SK-N-SH (cell line): ENCODE results near the gene GPM6B. TPM values are rescaled to one million over a fixed set of nuclear protein-coding genes. Genes with fewer than 3 reads are reported as not detected.

Source experiments
- CTCF ChIA-PET: fragments of 300-600, 350-600 bp; formaldehyde crosslinking; extraction: SDS; loops from one replicate; lab custom pipeline; 2021; lab: Yijun Ruan, JAX
- POLR2A ChIA-PET: fragments of 350-600 bp; sonication (Branson Sonifier 250); formaldehyde crosslinking; extraction: SDS; loops from one replicate; lab custom pipeline; 2020; ENCODE audit warnings: antibody characterized with exemption, inconsistent platforms; lab: Yijun Ruan, JAX
- DNase-seq: peaks from one replicate; pipeline ENCODE4 v3.0.0; 2012
- H2AFZ ChIP-seq: fragments of 200-600 bp; sonication (generic); 2 replicates; pipeline ENCODE4 v1.8.1; 2016; ENCODE audit warnings: antibody characterized with exemption, mild to moderate bottlenecking, low read depth
- H3F3A ChIP-seq: fragments of 200-600 bp; sonication (generic); replicated peaks from 2 replicates; pipeline ENCODE3; 2016; ENCODE audit warnings: antibody characterized with exemption, mild to moderate bottlenecking; ENCODE audit not compliant: insufficient read depth
- H3K27ac ChIP-seq, 2 experiments: fragments of 200-500 bp in 1 of 2; fragments of 200-600 bp in 1 of 2; sonication (Bioruptor generic) in 1 of 2; sonication (generic), shearing (Covaris generic) in 1 of 2; 2 replicates each; pipeline versions ENCODE4 v1.5.1 to v1.6.1; 2014 to 2016; ENCODE audit warnings: low read depth in 2 of 2, inconsistent platforms in 1 of 2, low read length in 1 of 2, mild to moderate bottlenecking in 1 of 2, mixed read lengths in 1 of 2
- H3K27me3 ChIP-seq: fragments of 200-600 bp; sonication (generic), shearing (Covaris generic); 2 replicates; pipeline ENCODE4 v1.6.1; 2016; ENCODE audit warnings: mixed run types; ENCODE audit not compliant: insufficient read depth
- H3K36me3 ChIP-seq, 2 experiments: fragments of 200-500 bp in 1 of 2; fragments of 200-600 bp in 1 of 2; sonication (Bioruptor generic) in 1 of 2; sonication (generic) in 1 of 2; replicated peaks in 1 of 2; 2 replicates each; pipeline versions ENCODE3 to v1.5.1; 2014 to 2016; ENCODE audit warnings: low read length in 1 of 2, mild to moderate bottlenecking in 1 of 2; ENCODE audit not compliant: insufficient read depth in 2 of 2, control insufficient read depth in 1 of 2
- H3K4me1 ChIP-seq, 2 experiments: fragments of 200-500 bp in 1 of 2; fragments of 200-600 bp in 1 of 2; sonication (Bioruptor generic) in 1 of 2; sonication (generic), shearing (Covaris generic) in 1 of 2; 2 replicates each; pipeline versions ENCODE4 v1.5.1 to v1.6.1; 2014 to 2016; ENCODE audit warnings: low read depth in 1 of 2, low read length in 1 of 2, mixed run types in 1 of 2; ENCODE audit not compliant: insufficient read depth in 2 of 2, control insufficient read depth in 1 of 2
- H3K4me2 ChIP-seq: fragments of 200-600 bp; sonication (generic), shearing (Covaris generic); 2 replicates; pipeline ENCODE4 v1.6.1; 2017; ENCODE audit warnings: mixed run types
- H3K4me3 ChIP-seq, 2 experiments: fragments of 200-500 bp in 1 of 2; fragments of 200-600 bp in 1 of 2; sonication (Bioruptor generic) in 1 of 2; sonication (generic), shearing (Covaris generic) in 1 of 2; 2 replicates each; pipeline versions ENCODE4 v1.5.1 to v1.8.1; 2014 to 2016; ENCODE audit warnings: low read depth in 2 of 2, inconsistent platforms in 1 of 2, low read length in 1 of 2, mild to moderate bottlenecking in 1 of 2, mixed read lengths in 1 of 2, moderate library complexity in 1 of 2
- H3K79me2 ChIP-seq: fragments of 200-600 bp; sonication (generic); 2 replicates; pipeline ENCODE4 v1.8.1; 2017; ENCODE audit warnings: mild to moderate bottlenecking; ENCODE audit not compliant: insufficient read depth
- H3K9ac ChIP-seq: fragments of 200-600 bp; sonication (generic); 2 replicates; pipeline ENCODE4 v1.6.1; 2017; ENCODE audit warnings: mixed run types
- H3K9me2 ChIP-seq: fragments of 200-600 bp; sonication (generic); 2 replicates; pipeline ENCODE4 v1.6.1; 2017; ENCODE audit warnings: mixed run types
- H3K9me3 ChIP-seq: fragments of 200-600 bp; sonication (generic); 2 replicates; pipeline ENCODE4 v1.6.1; 2017; ENCODE audit warnings: mixed run types, mild to moderate bottlenecking, moderate library complexity
- H4K20me1 ChIP-seq: fragments of 200-600 bp; sonication (generic); 2 replicates; pipeline ENCODE4 v1.6.1; 2017; ENCODE audit warnings: mild to moderate bottlenecking, mixed run types; ENCODE audit not compliant: insufficient read depth
- CHD2 ChIP-seq: fragments of 150-350 bp; IDR thresholded peaks from 2 replicates; pipeline ENCODE4 v1.6.1; 2018; ENCODE audit warnings: low read length; ENCODE audit not compliant: partially characterized antibody
- EZH2phosphoT487 ChIP-seq: fragments of 200-600 bp; sonication (generic); IDR thresholded peaks from 2 replicates; pipeline ENCODE4 v1.6.1; 2017; ENCODE audit warnings: low read depth, mixed run types, mild to moderate bottlenecking, antibody characterized with exemption, moderate library complexity, borderline replicate concordance
- FOSL2 ChIP-seq: IDR thresholded peaks from 2 replicates; pipeline ENCODE4 v1.4.0; 2012; ENCODE audit warnings: low read depth, mild to moderate bottlenecking, moderate library complexity, borderline replicate concordance
- GABPA ChIP-seq: IDR thresholded peaks from 2 replicates; pipeline ENCODE4 v1.4.0; 2012; ENCODE audit warnings: low read depth, mild to moderate bottlenecking
- MXI1 ChIP-seq: IDR thresholded peaks from 2 replicates; pipeline ENCODE4 v1.6.1; 2012; ENCODE audit warnings: mild to moderate bottlenecking, low read depth, low read length, improper control_type of control experiment
- RCOR1 ChIP-seq: fragments of 150-350 bp; IDR thresholded peaks from 2 replicates; pipeline ENCODE4 v1.6.1; 2017; ENCODE audit warnings: antibody characterized with exemption, low read length
- RXRA ChIP-seq: IDR thresholded peaks from 2 replicates; pipeline ENCODE4 v1.4.0; 2012; ENCODE audit warnings: low read depth, mild to moderate bottlenecking, borderline replicate concordance
- SIN3A ChIP-seq: IDR thresholded peaks from 2 replicates; pipeline ENCODE4 v1.6.1; 2012; ENCODE audit warnings: low read depth, mild to moderate bottlenecking, low read length, moderate library complexity, borderline replicate concordance
- WGBS: methylation state at CpG from one replicate; pipeline ENCODE4 v1.1.6; 2017; ENCODE audit warnings: low lambda C conversion rate; 5-methylcytosine and 5-hydroxymethylcytosine counted together
- polyA plus RNA-seq, 3 experiments: library from polyadenylated mRNA; depleted of rRNA; stranded (reverse); fragments of >200 nt; gene quantifications; 2 replicates each; pipeline ENCODE4 v1.2.3, GENCODE V29; 2012
- TF ChIP-seq, protein P1 (sequence below): fragments of 150-350 bp; IDR thresholded peaks from 2 replicates; pipeline ENCODE4 v1.6.1; 2017; ENCODE audit warnings: antibody characterized with exemption, low read length, low read depth, borderline replicate concordance
- TF ChIP-seq, protein P2 (sequence below): IDR thresholded peaks from 2 replicates; pipeline ENCODE4 v1.4.0; 2012; ENCODE audit warnings: low read depth
- TF ChIP-seq, protein P3 (sequence below): IDR thresholded peaks from 2 replicates; pipeline ENCODE4 v1.4.0; 2012; ENCODE audit warnings: low read depth, borderline replicate concordance
- TF ChIP-seq, protein P4 (sequence below): IDR thresholded peaks from 2 replicates; pipeline ENCODE4 v1.6.1; 2012; ENCODE audit warnings: mild to moderate bottlenecking, low read depth, low read length, moderate library complexity

The GPM6B gene
- polyA plus RNA-seq, 1 of the 3 experiments (the other 2 are of a cell fraction): 1.2 TPM

DNA sequence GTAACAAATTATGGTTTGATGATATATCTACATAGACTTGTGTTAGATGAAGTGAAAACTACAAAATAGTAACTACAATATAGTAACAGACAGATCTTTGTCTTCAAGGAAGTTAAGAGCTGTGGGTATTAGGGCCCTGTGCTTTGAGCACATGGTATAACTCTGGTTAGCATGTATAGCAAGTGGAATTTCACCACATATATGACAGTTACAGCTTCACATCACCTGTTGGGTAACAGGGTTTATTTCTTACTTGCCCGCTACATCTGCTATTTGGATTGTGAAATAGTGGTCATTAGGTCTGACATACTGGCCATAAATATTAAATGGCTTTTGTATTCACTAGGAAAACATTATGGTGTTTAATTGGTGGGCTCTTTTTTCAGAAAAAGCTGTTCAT lies 62.1 kb downstream of the GPM6B start:
- H4K20me1 ChIP-seq: no peaks in the 10 kb centered on the region
- H2AFZ ChIP-seq: no peak overlapping the region
- H3K36me3 ChIP-seq: peaks cover 70 to 78% of the 10 kb centered on the region in 2 experiments
- H3K4me3 ChIP-seq: no peak overlapping the region
- no peaks in the 10 kb centered on the region for H3K27me3 ChIP-seq
- no peak for TF ChIP-seq EZH2phosphoT487
- DNase-seq: no peak
- CTCF ChIA-PET: interaction anchor here (1.6 kb wide), 1 partner anchor 20 kb away, joined by 4 read pairs; no protein-coding TSS in a partner anchor
- no peak overlapping the region for H3K27ac ChIP-seq
- WGBS: 100% methylated on average over 1 of the region's 1 CpG
- no peaks in the 10 kb centered on the region for H3K4me1 ChIP-seq
- H3K4me2 ChIP-seq: no peak overlapping the region
- no peaks in the 10 kb centered on the region for H3K9me3 ChIP-seq
- H3K9me2 ChIP-seq: no peaks in the 10 kb centered on the region
- POLR2A ChIA-PET: no interaction called here
- no peak overlapping the region for H3K9ac ChIP-seq
- peaks cover 3% of the 10 kb centered on the region for H3F3A ChIP-seq
- no peaks in the 10 kb centered on the region for H3K79me2 ChIP-seq

DNA sequence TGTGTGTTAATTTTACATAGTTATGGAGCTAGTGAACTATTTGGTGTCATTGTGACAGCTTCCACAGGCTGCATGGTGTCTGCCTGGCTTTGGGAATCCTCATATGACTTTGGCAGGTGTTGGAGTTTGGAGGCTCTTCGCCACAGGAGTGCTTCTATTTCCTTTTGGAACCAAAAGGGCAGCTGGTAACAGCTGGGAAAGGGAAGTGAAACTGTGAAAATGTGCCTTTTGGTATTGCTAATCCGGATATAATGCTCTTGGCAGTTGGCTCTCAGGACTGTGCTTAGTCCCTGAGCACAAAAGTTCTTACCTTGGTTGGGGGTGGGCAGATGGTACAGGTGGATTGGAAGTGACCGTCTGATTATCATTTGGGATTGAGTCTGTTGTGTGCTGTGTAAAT lies 64.2 kb downstream of the GPM6B start:
- Histone ChIP-seq H3K79me2 (no peaks in the 10 kb centered on the region), H3F3A (peaks cover 2% of the 10 kb centered on the region), H3K27ac (no peak overlapping the region), H3K4me1 (no peaks in the 10 kb centered on the region), H3K4me2 (no peak overlapping the region), H3K9me3 (no peaks in the 10 kb centered on the region), H3K9ac (no peak overlapping the region), H3K9me2 (no peaks in the 10 kb centered on the region), H3K4me3 (no peak overlapping the region), H2AFZ (no peak overlapping the region), H3K27me3 (no peaks in the 10 kb centered on the region), H4K20me1 (no peaks in the 10 kb centered on the region), H3K36me3 (peaks cover 57 to 68% of the 10 kb centered on the region in 2 experiments)
- 100% methylated on average over 3 of the region's 3 CpGs for WGBS
- TF ChIP-seq, protein P1, sequence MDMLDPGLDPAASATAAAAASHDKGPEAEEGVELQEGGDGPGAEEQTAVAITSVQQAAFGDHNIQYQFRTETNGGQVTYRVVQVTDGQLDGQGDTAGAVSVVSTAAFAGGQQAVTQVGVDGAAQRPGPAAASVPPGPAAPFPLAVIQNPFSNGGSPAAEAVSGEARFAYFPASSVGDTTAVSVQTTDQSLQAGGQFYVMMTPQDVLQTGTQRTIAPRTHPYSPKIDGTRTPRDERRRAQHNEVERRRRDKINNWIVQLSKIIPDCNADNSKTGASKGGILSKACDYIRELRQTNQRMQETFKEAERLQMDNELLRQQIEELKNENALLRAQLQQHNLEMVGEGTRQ: no peak
- TF ChIP-seq, protein P2, sequence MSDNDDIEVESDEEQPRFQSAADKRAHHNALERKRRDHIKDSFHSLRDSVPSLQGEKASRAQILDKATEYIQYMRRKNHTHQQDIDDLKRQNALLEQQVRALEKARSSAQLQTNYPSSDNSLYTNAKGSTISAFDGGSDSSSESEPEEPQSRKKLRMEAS: no peak
- TF ChIP-seq RXRA: no peak
- TF ChIP-seq, protein P3, sequence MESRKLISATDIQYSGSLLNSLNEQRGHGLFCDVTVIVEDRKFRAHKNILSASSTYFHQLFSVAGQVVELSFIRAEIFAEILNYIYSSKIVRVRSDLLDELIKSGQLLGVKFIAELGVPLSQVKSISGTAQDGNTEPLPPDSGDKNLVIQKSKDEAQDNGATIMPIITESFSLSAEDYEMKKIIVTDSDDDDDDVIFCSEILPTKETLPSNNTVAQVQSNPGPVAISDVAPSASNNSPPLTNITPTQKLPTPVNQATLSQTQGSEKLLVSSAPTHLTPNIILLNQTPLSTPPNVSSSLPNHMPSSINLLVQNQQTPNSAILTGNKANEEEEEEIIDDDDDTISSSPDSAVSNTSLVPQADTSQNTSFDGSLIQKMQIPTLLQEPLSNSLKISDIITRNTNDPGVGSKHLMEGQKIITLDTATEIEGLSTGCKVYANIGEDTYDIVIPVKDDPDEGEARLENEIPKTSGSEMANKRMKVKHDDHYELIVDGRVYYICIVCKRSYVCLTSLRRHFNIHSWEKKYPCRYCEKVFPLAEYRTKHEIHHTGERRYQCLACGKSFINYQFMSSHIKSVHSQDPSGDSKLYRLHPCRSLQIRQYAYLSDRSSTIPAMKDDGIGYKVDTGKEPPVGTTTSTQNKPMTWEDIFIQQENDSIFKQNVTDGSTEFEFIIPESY: no peak
- no peak for TF ChIP-seq FOSL2
- CTCF ChIA-PET: interaction anchor here (0.8 to 1.0 kb wide), 2 partner anchors 12 to 52 kb away, joined by 3 to 5 read pairs; no protein-coding TSS in a partner anchor
- DNase-seq: no peak
- POLR2A ChIA-PET: interaction anchor here (1.1 kb wide), 1 partner anchor 277 kb away, joined by 3 read pairs; the partner anchor contains the start of gene GEMIN8

DNA sequence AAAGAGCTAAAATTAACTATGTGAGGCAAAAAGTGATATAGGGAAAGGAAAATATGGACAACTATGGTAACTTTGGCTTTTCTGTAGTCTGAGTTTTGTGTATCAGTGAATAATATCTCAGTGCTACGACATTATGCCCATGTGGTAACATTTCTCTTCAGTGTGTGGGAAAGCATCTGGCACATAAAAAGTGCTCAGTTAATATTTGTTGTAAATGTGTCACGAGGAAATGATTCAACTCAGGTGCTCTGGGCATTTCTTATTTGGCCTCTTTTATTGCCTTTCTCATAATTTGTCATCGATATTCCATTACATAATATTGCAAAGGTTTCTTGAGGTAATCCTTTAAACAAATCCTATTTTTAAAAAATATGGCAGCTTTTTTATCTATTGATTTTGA lies 64.8 kb downstream of the GPM6B start:
- no peak for DNase-seq
- Histone ChIP-seq H3K36me3 (peaks cover 60 to 67% of the 10 kb centered on the region in 2 experiments), H2AFZ (no peak overlapping the region), H3K27me3 (no peaks in the 10 kb centered on the region), H3K9me2 (no peaks in the 10 kb centered on the region), H3K9ac (no peak overlapping the region), H3K79me2 (no peaks in the 10 kb centered on the region), H4K20me1 (no peaks in the 10 kb centered on the region), H3K4me2 (no peak overlapping the region), H3K4me1 (no peaks in the 10 kb centered on the region), H3K27ac (no peak overlapping the region), H3K9me3 (no peaks in the 10 kb centered on the region), H3F3A (peaks cover 2% of the 10 kb centered on the region), H3K4me3 (no peak overlapping the region)
- POLR2A ChIA-PET: interaction anchor here (1.1 kb wide), 1 partner anchor 278 kb away, joined by 3 read pairs; the partner anchor contains the start of gene GEMIN8
- 84% methylated on average over 3 of the region's 3 CpGs for WGBS
- CTCF ChIA-PET: interaction anchor here (1.0 kb wide), 1 partner anchor 11 kb away, joined by 3 read pairs; no protein-coding TSS in a partner anchor
- TF ChIP-seq, protein P2: no peak
- TF ChIP-seq CHD2 (no peak), MXI1 (no peak), GABPA (no peak), RCOR1 (no peak), SIN3A (no peak)
- TF ChIP-seq, protein P4, sequence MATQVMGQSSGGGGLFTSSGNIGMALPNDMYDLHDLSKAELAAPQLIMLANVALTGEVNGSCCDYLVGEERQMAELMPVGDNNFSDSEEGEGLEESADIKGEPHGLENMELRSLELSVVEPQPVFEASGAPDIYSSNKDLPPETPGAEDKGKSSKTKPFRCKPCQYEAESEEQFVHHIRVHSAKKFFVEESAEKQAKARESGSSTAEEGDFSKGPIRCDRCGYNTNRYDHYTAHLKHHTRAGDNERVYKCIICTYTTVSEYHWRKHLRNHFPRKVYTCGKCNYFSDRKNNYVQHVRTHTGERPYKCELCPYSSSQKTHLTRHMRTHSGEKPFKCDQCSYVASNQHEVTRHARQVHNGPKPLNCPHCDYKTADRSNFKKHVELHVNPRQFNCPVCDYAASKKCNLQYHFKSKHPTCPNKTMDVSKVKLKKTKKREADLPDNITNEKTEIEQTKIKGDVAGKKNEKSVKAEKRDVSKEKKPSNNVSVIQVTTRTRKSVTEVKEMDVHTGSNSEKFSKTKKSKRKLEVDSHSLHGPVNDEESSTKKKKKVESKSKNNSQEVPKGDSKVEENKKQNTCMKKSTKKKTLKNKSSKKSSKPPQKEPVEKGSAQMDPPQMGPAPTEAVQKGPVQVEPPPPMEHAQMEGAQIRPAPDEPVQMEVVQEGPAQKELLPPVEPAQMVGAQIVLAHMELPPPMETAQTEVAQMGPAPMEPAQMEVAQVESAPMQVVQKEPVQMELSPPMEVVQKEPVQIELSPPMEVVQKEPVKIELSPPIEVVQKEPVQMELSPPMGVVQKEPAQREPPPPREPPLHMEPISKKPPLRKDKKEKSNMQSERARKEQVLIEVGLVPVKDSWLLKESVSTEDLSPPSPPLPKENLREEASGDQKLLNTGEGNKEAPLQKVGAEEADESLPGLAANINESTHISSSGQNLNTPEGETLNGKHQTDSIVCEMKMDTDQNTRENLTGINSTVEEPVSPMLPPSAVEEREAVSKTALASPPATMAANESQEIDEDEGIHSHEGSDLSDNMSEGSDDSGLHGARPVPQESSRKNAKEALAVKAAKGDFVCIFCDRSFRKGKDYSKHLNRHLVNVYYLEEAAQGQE: no peak
